WI38 (cell line): ENCODE data around the gene PRORP.

Experiments used
- H3K4me3 ChIP-seq: 2 replicates; pipeline ENCODE4 v1.5.1; 2011; ENCODE audit warnings: low read depth, mild to moderate bottlenecking, control low read depth, low read length
- CTCF ChIP-seq: IDR thresholded peaks from 2 replicates; pipeline ENCODE4 v1.5.1; 2012; ENCODE audit warnings: low read depth, mild to moderate bottlenecking, control low read depth, low read length

PRORP gene

GRCh38 chr14:35122696-35123387 lies 490 bp downstream of the PRORP start:
- TF ChIP-seq CTCF: no peak
- peak overlapping the region; percentile 68 for H3K4me3 ChIP-seq

GRCh38 chr14:35123388-35123703 lies 994 bp downstream of the PRORP start:
- no peak for TF ChIP-seq CTCF
- peak overlapping the region; percentile 68 for H3K4me3 ChIP-seq

- no peak for TF ChIP-seq CTCF
- no peak overlapping the region for H3K4me3 ChIP-seq
These were observed 1.8 kb downstream of the PRORP start for GRCh38 chr14:35124127-35124526.

- H3K4me3 ChIP-seq: no peak overlapping the region
- TF ChIP-seq CTCF: no peak
These were observed 11.4 kb downstream of the PRORP start for GRCh38 chr14:35133542-35134328.

- no peak for TF ChIP-seq CTCF
- H3K4me3 ChIP-seq: no peak overlapping the region
These were observed 12.2 kb downstream of the PRORP start for GRCh38 chr14:35134329-35135123.

GRCh38 chr14:35138585-35138984 lies 16.2 kb downstream of the PRORP start:
- H3K4me3 ChIP-seq: no peak overlapping the region
- TF ChIP-seq CTCF: no peak
